GM21528 (cell line): ENCODE measurements around the gene ZDHHC14.
"Not testable (repeated sequence)": the region's sequence is repeated elsewhere in the genome, so short reads cannot be mapped to it uniquely, and the experiment has no call there.

Experiments
- ATAC-seq: cut with Tn5 transposase; IDR thresholded peaks from one replicate; pipeline ENCODE4 v1.9.1; 2021; ENCODE audit warnings: mild to moderate bottlenecking, moderate library complexity; ENCODE audit not compliant: unreplicated experiment, low FRiP score

The ZDHHC14 gene

GRCh38 chr6:157718503-157719187, 337.7 kb downstream of the ZDHHC14 start:
- no peak for ATAC-seq

- ATAC-seq: not testable (repeated sequence)
Observed at GRCh38 chr6:157720964-157721363, 340.0 kb downstream of the ZDHHC14 start.

GRCh38 chr6:157721426-157721825, 340.4 kb downstream of the ZDHHC14 start:
- no peak for ATAC-seq

GRCh38 chr6:157721830-157722229, 340.8 kb downstream of the ZDHHC14 start:
- no peak for ATAC-seq

- ATAC-seq: no peak
Observed at GRCh38 chr6:157723376-157723775, 342.4 kb downstream of the ZDHHC14 start.

GRCh38 chr6:157724138-157724820, 343.3 kb downstream of the ZDHHC14 start:
- ATAC-seq: no peak

GRCh38 chr6:157724960-157725741, 344.2 kb downstream of the ZDHHC14 start:
- no peak for ATAC-seq

GRCh38 chr6:157725836-157726235, 344.8 kb downstream of the ZDHHC14 start:
- no peak for ATAC-seq

GRCh38 chr6:157726892-157727628, 346.1 kb downstream of the ZDHHC14 start:
- ATAC-seq: no peak
